A673 (cell line): Measurements from ENCODE around the gene CDH26. TPM values are rescaled to one million over a fixed set of nuclear protein-coding genes. Genes with fewer than 3 reads are reported as not detected.

Experiments used
- BruUV-seq: library from RNA; stranded (reverse); fragments of 400-500 nt; replicated peaks from 2 replicates; lab custom pipeline; 2021; lab: Mats Ljungman, UMichigan
- CTCF ChIA-PET: fragments of 300-600 bp; sonication (Branson Sonifier 250); formaldehyde crosslinking; loops from one replicate; lab custom pipeline; 2022; ENCODE audit warnings: antibody characterized with exemption; lab: Charles Lee
- POLR2A ChIA-PET: fragments of 300-600 bp; sonication (Branson Sonifier 250); formaldehyde crosslinking; loops from one replicate; lab custom pipeline; 2022; ENCODE audit warnings: antibody characterized with exemption; ENCODE audit not compliant: low non-redundant PET; lab: Charles Lee
- DNase-seq: peaks from one replicate; pipeline ENCODE4 v3.0.0-alpha.2; 2015; ENCODE audit warnings: low spot score
- H3K27ac ChIP-seq: fragments of 200-600 bp; sonication (generic); 2 replicates; pipeline ENCODE4 v1.5.1; 2016; ENCODE audit warnings: mixed run types, low read depth, mild to moderate bottlenecking, mixed read lengths, antibody characterized with exemption, low read length; ENCODE audit not compliant: poor library complexity, severe bottlenecking
- H3K27me3 ChIP-seq: fragments of 200-600 bp; sonication (generic); replicated peaks from 2 replicates; pipeline ENCODE4 v1.6.1; 2017; ENCODE audit warnings: mixed run types, low read depth, mild to moderate bottlenecking, mixed read lengths, antibody characterized with exemption, low read length; ENCODE audit not compliant: insufficient read depth, poor library complexity
- H3K36me3 ChIP-seq: fragments of 200-600 bp; sonication (generic); 2 replicates; pipeline ENCODE4 v1.6.1; 2016; ENCODE audit warnings: mixed run types, mild to moderate bottlenecking, mixed read lengths, antibody characterized with exemption, low read length; ENCODE audit not compliant: insufficient read depth, poor library complexity, severe bottlenecking
- H3K4me1 ChIP-seq: fragments of 200-600 bp; sonication (generic); 2 replicates; pipeline ENCODE4 v1.6.1; 2017; ENCODE audit warnings: mixed run types, mild to moderate bottlenecking, mixed read lengths, antibody characterized with exemption, low read length; ENCODE audit not compliant: insufficient read depth, poor library complexity, severe bottlenecking
- H3K4me3 ChIP-seq: fragments of 200-600 bp; sonication (generic); 2 replicates; pipeline ENCODE4 v1.5.1; 2016; ENCODE audit warnings: low read depth, mixed run types, mild to moderate bottlenecking, mixed read lengths, low read length; ENCODE audit not compliant: poor library complexity, severe bottlenecking
- H3K9me3 ChIP-seq: fragments of 200-600 bp; sonication (generic); 2 replicates; pipeline ENCODE4 v1.6.1; 2016; ENCODE audit warnings: mixed run types, low read depth, mild to moderate bottlenecking, mixed read lengths, antibody characterized with exemption, low read length; ENCODE audit not compliant: poor library complexity, severe bottlenecking
- CTCF ChIP-seq: fragments of 300-800, 200-600 bp; sonication (generic); conservative IDR thresholded peaks from 2 replicates; pipeline ENCODE4 v1.5.1; 2017; ENCODE audit warnings: low read depth, mild to moderate bottlenecking, antibody characterized with exemption, low read length, moderate library complexity, mixed read lengths
- EZH2 ChIP-seq: fragments of 200-600 bp; sonication (generic); IDR thresholded peaks from 2 replicates; pipeline ENCODE4 v1.6.1; 2017; ENCODE audit warnings: borderline replicate concordance, low read depth, mild to moderate bottlenecking, mixed read lengths, antibody characterized with exemption, low read length; ENCODE audit not compliant: poor library complexity, severe bottlenecking
- intact Hi-C: fragments of 100-400 bp; cut with micrococcal nuclease; formaldehyde crosslinking; loops from one replicate; pipeline ENCODE4 v1.10.0; 2022; ENCODE audit not compliant: unreplicated experiment
- total RNA-seq: library from RNA; stranded (reverse); gene quantifications from 2 replicates; pipeline ENCODE4 v1.2.3, GENCODE V29; 2021

The CDH26 gene
- total RNA-seq, 1 experiment from 2014 or later: 0.58 TPM

DNA sequence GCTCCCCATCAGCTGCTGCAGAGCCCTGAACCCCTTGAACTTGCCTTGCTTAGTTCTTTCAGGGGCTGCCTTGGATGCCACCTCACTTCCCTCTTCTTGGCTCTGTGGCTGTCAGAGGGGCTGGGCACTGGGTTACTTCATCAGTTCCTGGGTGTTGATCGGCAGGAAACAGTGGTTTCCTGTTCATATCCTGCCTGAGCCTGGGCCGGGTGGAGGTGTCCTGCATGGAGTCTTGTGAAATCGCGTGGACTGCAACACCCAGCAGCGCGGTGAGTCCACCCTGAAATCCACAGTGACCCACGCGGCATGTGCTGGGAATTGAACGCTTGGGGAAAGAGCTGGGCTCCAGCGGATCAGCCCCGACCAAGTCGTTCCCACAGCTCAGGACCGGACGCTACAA is 97.5 kb downstream of the CDH26 start:
- CTCF ChIA-PET: no interaction called here
- no peaks in the 10 kb centered on the region for H3K27me3 ChIP-seq
- H3K36me3 ChIP-seq: no peaks in the 10 kb centered on the region
- H3K4me1 ChIP-seq: peaks cover 27% of the 10 kb centered on the region
- H3K9me3 ChIP-seq: no peaks in the 10 kb centered on the region
- POLR2A ChIA-PET: interaction anchor here (0.6 kb wide), 1 partner anchor 489 kb away, joined by 3 read pairs; no protein-coding TSS in a partner anchor
- DNase-seq: peak; percentile 48
- peak overlapping the region; percentile 20 for H3K4me3 ChIP-seq
- no TSS peak for BruUV-seq
- no peak for TF ChIP-seq CTCF
- H3K27ac ChIP-seq: peak overlapping the region; percentile 71
- intact Hi-C loops: loop anchor here (2.0 to 5.0 kb wide), 4 partner anchors 81 to 1832 kb away; no protein-coding TSS in a partner anchor

DNA sequence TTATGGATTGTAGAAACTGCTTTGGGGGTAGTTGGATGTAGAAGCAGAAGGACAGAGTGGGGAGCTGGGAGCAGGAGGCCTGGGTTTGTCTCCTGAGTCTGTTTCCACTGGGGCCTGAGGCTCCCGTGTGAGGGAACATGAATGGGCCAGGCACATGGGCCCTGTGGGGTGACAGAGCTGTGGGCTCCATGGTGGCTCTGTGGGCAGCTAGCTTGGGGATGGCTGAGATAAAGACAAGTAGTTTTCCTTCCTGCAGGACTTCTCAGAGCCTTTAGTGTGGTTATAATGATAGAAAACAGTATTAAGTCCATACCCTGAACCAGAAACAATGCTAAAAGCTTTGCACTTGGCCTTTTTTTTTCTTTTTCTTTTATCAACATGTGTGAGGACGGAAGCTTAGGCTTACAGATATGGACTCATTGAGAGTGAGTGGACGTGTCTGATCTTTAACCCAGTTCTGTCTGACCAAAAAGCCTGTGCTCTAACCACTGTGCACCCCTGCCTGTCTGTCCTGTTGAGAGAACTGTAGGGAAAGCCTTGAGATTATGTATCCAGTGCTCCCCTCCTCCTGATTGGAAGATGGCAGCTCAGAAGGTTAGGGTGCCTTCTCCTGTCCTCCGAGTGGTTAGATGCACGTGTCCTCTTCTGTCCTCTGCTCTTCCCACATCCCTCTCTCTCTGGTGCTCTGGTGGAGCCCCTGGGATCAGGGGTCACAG is 98.3 kb downstream of the CDH26 start:
- DNase-seq: no peak
- Histone ChIP-seq H3K9me3 (no peaks in the 10 kb centered on the region), H3K36me3 (no peaks in the 10 kb centered on the region), H3K4me1 (peaks cover 33% of the 10 kb centered on the region), H3K4me3 (peak overlapping the region; percentile 20), H3K27ac (peak overlapping the region; percentile 71), H3K27me3 (no peaks in the 10 kb centered on the region)
- ChIA-PET CTCF (interaction anchor here (1.0 to 2.1 kb wide), 4 partner anchors 80 to 215 kb away, joined by 3 to 11 read pairs (median 5); no protein-coding TSS in a partner anchor), POLR2A (no interaction called here)
- intact Hi-C loops: loop anchor here (1.0 to 5.0 kb wide), 5 partner anchors 80 to 1831 kb away; no protein-coding TSS in a partner anchor
- TF ChIP-seq CTCF (no peak), EZH2 (no peak)
- BruUV-seq: no TSS peak

GRCh38 chr20:60057123-60057865 is 99.1 kb downstream of the CDH26 start:
- Histone ChIP-seq H3K27ac (peak overlapping the region; percentile 97), H3K27me3 (no peaks in the 10 kb centered on the region), H3K4me3 (no peak overlapping the region), H3K36me3 (no peaks in the 10 kb centered on the region), H3K4me1 (peaks cover 33% of the 10 kb centered on the region), H3K9me3 (no peaks in the 10 kb centered on the region)
- peak; percentile 94 for TF ChIP-seq CTCF
- TF ChIP-seq EZH2: no peak
- ChIA-PET CTCF (interaction anchor here (0.6 to 2.1 kb wide), 7 partner anchors 12 to 1830 kb away, joined by 3 to 11 read pairs (median 4); no protein-coding TSS in a partner anchor), POLR2A (no interaction called here)
- no TSS peak for BruUV-seq
- peak; percentile 86 for DNase-seq
- intact Hi-C loops: loop anchor here (1.0 to 5.0 kb wide), 5 partner anchors 80 to 1830 kb away; no protein-coding TSS in a partner anchor
